NCI-H2171 treated with DMSO at 0.1 percent for 48 hours (cell line): Measurements from ENCODE around the gene PAWR.
"Not testable (repeated sequence)": the region's sequence is repeated elsewhere in the genome, so short reads cannot be mapped to it uniquely, and the experiment has no call there.

Source experiments
- DNase-seq: peaks from one replicate; lab custom pipeline; 2025; lab: John Stamatoyannopoulos, UW

Gene PAWR

DNA sequence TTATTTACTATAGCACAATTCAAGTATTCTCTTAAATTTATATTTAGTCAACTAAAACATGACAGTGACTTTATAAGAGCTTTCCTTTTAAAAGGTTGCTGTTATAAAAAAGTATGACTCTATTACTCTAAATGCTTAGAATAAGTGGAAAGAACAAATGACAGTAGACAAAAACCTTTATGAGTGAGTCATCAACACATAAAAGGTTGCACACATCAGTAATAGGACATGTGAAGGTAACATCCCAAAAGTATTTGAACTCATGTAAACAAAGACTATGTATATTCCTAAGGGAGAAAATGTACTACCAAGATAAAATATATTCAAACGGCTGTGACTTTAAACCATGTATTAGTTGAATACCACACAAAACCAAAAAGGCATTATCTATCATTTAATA lies 98.8 kb downstream of the PAWR start:
- DNase-seq: no peak

DNA sequence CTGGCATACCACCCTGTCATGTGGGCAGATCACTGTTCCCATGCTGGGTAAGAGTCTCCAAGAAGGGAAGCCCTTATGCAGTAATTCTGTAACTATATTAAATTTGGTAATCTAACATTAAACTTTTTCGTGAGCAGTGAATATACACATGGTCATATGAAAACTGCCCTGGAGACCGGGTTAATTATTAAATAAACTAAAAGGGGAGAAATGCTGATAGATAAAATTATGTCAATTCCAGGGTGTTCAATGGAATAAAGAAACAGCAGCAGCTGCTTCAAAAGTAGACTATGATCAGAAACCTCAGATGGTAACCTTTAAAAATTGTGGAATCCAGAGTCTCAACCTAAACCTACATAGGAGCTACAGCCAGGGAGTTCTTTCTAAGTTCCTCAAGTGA lies 100.0 kb downstream of the PAWR start:
- DNase-seq: no peak

DNA sequence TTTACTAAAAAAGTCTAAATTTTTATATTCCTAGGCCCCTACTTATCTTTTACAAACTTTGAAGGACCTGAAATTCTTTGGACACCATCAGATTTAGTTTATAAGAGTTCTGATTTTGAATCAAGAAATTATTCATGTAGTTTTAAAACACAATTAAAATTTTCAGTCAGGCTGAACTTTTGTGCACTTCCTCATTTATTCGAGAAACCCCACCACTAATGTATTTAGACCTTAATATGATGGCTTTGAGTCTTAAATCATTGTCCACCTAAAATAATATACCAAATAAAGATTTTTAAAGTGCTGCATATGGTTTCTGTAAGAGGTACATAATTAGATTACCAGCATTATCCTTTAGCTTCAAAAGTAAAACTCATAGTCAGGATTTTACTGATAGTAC lies 103.4 kb downstream of the PAWR start:
- no peak for DNase-seq

GRCh38 chr12:79585147-79585546 lies 105.6 kb downstream of the PAWR start:
- DNase-seq: no peak

- no peak for DNase-seq
These were observed 116.9 kb downstream of the PAWR start for GRCh38 chr12:79573820-79574219.

DNA sequence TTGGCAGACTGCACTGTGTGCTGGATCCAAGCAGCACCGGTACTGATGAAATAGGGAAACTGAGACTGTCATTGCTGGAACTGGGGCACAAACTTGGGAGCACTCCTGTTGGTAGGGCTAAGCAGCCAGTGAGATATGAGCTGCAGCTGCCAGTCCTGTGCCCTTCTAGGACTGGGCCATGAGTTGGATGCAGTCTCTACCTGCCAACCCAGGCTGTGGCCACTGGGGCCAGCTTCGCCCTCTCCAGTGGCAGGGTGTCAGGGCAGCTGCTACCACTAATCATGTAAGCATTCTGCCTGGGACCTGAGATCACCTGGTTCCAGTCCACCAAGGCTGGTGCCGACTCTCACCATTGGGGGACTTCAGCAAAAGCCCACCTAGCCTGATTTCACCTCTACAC lies 121.1 kb downstream of the PAWR start:
- DNase-seq: no peak

DNA sequence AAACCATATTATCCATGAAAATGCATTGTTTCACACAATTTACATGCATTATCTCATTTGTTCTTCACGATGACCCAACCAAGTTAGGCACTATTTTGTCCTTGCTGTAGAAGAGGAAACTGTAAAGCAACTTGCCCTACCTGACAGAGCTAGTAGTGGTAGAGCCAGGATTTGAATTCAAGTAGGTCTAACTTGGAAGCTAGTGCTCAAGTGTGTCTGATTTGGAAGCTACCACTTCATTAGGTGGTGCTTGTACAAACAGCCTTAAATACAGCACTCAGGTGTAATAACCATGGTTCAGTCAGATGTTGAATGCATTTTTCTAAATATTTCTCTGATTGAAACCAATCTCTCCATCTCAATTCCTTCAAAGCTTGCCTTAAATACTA lies 123.6 kb downstream of the PAWR start:
- no peak for DNase-seq

DNA sequence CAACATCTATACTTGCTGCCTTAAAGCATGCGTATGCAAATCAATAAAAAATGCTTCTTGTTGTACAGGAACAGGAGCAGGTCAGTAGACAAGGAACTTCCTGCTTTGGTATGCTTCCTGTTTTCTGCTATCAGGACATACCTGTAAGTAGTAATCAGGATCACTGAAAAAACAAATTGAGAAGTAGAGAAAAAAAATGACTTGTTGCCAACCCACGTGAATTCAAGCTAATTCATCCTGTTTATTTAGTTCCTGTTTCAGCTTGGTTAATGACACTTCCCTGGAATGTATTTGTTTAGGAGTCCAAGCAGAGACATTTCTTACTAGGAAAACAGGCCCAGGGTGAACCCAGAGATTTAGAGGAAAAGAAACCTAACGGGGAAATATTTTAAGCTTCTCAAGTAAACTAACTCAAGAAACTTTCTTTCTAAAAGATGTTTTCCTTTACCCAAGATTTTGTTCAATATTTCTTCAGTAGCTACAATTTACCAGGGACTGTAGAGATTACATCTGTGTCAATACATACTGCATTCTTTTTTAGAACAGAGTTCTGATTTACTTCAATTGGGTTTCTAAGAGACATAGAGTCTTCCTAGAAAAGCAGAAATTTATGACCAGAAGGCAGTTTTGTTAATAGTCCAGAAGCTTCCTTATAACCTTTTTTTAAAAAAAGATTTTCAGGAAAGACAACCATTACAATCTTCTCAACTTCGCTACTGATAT lies 124.2 kb downstream of the PAWR start:
- no peak for DNase-seq

DNA sequence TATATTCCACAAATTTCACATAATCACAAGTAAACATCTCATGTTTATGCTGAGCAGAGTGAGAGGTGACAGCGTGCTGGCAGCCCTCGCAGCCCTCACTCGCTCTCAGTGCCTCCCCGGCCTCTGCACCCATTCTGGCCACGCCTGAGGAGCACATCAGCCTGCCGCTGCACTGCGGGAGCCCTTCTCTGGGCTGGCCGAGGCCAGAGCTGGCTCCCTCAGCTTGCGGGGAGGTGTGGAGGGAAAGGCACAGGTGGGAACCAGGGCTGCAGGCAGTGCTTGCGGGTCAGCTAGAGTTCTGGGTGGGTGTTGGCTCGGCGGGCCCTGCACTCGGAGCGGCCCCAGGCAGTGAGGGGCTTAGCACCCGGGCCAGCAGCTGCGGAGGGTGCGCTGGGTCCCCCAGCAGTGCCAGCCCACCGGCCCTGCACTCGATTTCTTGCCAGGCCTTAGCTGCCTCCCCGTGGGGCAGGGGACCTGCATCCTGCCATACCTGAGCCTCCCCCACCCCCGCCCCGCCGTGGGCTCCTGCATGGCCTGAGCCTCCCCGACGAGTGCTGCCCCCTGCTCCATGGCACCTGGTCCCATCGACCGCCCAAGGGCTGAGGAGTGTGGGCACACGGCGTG lies 125.9 kb downstream of the PAWR start:
- DNase-seq: not testable (repeated sequence)

- no peak for DNase-seq
These were observed 127.6 kb downstream of the PAWR start for GRCh38 chr12:79563021-79563740.

- no peak for DNase-seq
These were observed 129.2 kb downstream of the PAWR start for GRCh38 chr12:79561401-79562132.

DNA sequence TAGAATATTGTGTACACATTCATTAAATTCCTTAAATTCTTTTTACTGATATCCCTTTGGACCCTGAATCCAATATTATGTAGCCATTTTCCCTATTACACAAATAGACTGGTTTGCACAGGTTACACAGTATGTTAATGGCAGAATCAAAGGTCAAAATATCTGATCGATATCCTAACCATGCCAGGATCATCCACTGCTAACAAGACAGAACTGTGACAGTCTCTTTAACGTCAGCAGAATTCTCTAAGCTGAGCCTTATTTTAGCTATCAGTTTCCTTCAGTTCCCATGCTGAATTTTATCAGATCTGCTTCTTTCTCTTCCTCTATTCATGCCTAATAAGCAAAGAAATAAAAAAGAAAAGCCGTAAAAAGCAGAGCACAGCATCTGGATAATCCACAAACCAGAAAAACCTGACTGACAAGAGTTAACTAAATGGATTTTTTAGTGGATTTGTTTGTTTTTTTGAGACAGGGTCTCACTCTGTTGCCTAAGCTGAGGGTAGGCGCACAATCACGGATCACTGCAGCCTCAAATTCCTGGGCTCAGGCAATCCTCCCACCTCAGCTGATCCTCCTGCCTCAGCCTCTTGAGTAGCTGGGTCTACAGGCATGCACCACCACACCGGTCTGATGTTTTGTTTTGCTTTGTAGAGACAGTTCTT lies 130.4 kb downstream of the PAWR start:
- DNase-seq: no peak

DNA sequence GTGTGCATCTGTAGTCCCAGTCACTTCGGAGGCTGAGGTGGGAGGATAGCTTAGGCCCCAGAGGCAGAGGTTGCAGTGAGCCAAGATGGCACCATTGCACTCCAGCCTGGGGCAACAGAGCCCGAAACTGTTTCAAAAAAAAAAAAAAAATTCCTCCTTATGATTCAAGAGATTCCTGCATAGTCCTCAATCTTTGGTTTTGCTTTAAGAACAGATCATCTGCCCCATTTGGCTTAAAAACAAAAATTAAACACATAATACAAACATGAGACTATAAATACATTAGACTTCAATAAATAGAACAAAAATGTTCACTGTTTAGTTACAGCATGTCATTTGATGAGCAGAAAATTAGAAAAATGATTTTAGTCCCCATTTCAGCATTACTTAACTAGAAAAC lies 131.2 kb downstream of the PAWR start:
- no peak for DNase-seq

DNA sequence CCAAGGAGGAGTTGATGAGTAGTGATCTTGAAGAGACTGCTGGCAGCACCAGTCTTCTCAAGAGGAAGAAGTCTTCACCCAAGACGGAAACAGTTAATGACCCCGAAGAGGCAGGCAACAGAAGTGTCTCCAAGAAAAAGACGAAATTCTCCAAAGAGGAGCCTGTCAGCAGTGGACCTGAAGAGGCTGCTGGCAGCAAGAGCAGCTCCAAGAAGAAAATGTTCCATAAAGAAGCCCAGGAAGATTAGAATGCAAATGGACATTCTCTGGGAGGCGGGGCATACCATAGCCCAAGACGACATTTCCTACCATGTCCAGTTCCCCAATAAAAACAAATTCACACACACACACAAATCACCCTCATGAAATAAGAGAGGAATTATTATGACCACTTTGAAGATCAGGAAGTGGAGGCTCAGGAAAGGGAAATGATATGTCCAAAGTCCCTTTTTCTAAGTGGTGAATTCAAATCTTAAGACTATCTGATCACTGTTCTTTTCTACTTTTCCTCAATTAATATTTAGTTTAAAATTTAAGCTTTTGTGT lies 131.8 kb downstream of the PAWR start:
- no peak for DNase-seq

DNA sequence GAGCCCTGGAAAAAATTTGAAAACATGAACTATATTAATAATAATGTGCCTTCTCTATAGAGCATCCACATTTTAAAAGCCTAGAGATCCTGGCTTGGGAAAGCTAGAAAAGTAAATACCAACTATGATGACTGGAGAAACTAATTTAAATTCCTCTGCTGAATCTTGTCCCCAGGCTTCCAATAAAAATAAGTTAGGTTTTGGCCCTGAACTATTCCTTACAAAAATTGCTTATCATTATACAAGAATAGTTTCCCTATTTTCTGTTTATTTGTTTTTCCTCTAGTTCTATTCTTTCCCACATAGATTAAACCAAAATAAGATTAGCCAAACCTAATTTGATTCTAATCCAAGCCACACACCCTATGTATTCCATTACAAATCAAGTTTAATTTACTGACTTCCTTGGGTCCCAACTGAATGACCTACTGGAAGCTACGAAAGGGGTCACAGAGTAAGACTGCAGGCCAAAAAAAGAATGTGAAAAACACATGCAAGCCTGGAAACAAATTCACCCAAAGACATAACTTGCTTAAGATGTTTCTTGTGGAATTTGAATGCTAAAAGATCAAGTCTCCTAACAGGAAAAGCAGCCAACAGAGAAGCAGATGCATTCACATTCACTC lies 133.0 kb downstream of the PAWR start:
- DNase-seq: no peak

- DNase-seq: peak; percentile 48
These were observed 135.5 kb downstream of the PAWR start for GRCh38 chr12:79555028-79555925.

DNA sequence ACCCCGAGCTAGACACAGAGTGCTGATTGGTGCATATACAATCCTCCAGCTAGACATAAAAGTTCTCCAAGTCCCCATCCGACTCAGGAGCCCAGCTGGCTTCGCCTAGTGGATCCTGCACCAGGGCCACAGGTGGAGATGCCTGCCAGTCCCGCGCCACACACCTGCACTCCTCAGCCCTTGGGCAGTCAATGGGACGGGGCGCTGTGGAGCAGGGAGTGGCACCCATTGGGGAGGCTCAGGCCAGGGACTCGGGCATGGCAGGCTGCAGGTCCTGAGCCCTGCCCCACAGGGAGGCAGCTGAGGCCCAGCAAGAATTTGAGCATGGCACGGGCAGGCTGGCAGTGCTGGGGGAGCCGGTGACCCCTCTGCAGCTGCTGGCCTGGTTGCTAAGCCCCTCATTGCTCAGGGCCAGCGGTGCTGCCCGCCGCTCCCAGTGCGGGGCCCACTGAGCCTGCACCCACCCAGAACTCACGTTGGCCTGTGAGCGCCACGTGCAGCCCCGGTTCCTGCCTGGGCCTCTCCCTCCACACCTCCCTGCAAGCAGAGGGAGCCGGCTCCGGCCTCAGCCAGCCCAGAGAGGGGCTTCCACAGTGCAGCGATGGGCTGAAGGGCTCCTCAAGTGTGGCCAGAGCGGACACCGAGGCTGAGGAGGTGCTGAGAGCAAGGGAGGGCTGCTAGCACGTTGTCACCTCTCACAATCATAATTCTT lies 136.7 kb downstream of the PAWR start:
- DNase-seq: no peak

DNA sequence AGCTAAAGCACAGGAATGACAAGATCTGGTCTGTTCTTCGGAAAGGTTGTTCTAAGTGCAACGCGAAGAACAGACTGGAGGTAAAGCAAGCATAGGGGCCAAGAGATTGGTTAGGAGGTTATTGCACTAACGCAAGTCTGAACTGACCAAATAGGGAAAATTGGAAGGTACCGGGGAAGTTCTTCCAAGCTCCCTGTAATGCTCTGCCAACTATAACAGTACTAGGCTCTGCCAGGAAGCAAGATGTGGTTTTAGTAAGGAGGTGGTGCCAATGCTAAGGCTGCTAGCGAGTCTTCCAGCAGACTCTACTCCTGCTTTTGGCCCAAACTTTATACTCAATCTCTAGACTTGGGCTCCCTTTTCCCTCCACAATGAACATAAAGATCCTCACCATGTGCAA lies 138.6 kb downstream of the PAWR start:
- DNase-seq: no peak

DNA sequence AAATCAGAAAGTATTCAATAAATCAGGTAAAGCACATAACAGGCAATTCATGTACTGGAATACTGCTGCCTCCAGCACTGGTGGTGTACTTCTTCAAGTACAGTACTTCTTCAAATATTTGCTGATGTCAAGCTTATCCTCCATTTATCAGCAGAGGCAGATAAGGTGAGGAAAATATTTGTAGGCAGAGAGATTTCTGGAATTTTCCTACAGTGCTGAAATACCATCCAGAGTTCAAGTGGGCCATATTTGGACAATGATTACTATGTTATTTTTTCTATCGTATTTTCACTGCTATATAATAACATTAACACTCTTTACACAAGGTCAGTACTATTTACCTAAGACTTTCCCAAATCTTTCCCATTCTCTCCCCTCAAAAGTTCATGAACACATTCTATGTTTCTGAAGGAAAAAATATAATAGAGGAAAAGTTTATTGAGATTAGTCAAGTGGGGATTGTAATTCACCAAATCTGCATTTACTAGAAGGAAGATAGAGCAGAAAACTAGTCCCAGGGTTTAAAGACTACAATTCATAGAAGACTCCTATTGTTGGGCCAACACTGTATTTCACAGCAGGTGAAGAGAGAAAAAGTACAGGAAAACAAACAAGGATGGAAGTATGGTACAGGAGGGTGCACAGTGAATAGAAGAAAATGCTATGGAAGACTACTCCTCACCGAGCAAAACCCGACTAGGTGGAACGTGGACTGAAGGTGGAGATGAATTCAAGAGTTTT lies 141.1 kb downstream of the PAWR start:
- DNase-seq: no peak
